ENCODE data around the gene PCGF3.
A peak's percentile ranks its signal among the peaks of the same experiment; 100 is the strongest.

The PCGF3 gene

GRCh38 chr4:785332-786073 lies 79.9 kb downstream of the PCGF3 start:
- no peaks in the 10 kb centered on the region for H3K9me3 ChIP-seq
- DNase-seq (ENCODE audit: low spot score in 2 of 2) = peak in 1 of 2 experiments; percentile 33
- in situ Hi-C loops (cut with MboI; ENCODE audit: low sequenced_read_pairs) = no loop called here
- H3K4me1 ChIP-seq = peaks cover 7% of the 10 kb centered on the region
- H3K4me3 ChIP-seq = no peak overlapping the region
- no peaks in the 10 kb centered on the region for H3K27me3 ChIP-seq (ENCODE audit: low read depth)
- peaks cover 10% of the 10 kb centered on the region for H3K36me3 ChIP-seq (replicated peaks)

GRCh38 chr4:786074-786741 lies 80.6 kb downstream of the PCGF3 start:
- no peak for DNase-seq (ENCODE audit: low spot score in 2 of 2)
- Histone ChIP-seq H3K4me3 (no peak overlapping the region), H3K9me3 (no peaks in the 10 kb centered on the region), H3K36me3 (replicated peaks) (peaks cover 4% of the 10 kb centered on the region; the same call in 1 of the 2 replicates), H3K4me1 (peaks cover 5% of the 10 kb centered on the region), H3K27me3 (ENCODE audit: low read depth) (no peaks in the 10 kb centered on the region)
- in situ Hi-C loops (cut with MboI; ENCODE audit: low sequenced_read_pairs) = no loop called here

DNA sequence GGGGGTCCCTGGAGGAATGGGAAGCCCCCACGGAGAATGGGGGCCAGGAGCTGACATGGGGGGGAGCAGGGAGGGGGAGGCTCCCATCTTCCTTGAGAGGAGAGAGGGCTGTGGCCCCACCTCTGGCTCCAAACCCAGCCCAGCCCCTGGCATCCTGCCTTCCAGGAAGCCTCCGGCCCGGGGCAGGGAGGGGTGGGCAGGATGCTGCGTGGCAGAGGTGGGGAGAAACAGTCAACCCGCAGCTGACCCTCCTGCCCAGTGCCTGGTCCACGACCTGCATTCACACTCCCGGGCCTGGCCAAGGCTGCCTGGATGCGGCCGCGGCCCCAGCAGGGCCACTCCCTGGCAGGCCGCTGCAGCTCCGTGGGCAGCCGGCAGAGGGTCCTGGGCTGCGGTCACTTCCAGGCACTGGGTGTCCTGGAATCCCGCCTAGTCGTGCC lies 81.2 kb downstream of the PCGF3 start:
- Histone ChIP-seq H3K9me3 (no peaks in the 10 kb centered on the region), H3K36me3 (replicated peaks) (no peaks in the 10 kb centered on the region), H3K4me3 (no peak overlapping the region), H3K27me3 (ENCODE audit: low read depth) (no peaks in the 10 kb centered on the region), H3K4me1 (peaks cover 5% of the 10 kb centered on the region)
- DNase-seq (ENCODE audit: low spot score in 2 of 2) = no peak
- in situ Hi-C loops (cut with MboI; ENCODE audit: low sequenced_read_pairs) = no loop called here

GRCh38 chr4:787561-787981 lies 81.9 kb downstream of the PCGF3 start:
- Histone ChIP-seq H3K4me1 (no peaks in the 10 kb centered on the region; the same call in 1 of the 2 replicates), H3K36me3 (replicated peaks) (no peaks in the 10 kb centered on the region), H3K27me3 (ENCODE audit: low read depth) (no peaks in the 10 kb centered on the region), H3K4me3 (no peak overlapping the region), H3K9me3 (no peaks in the 10 kb centered on the region)
- DNase-seq (ENCODE audit: low spot score in 2 of 2) = no peak
- in situ Hi-C loops (cut with MboI; ENCODE audit: low sequenced_read_pairs) = no loop called here

GRCh38 chr4:788006-788635 lies 82.5 kb downstream of the PCGF3 start:
- Histone ChIP-seq H3K4me1 (no peaks in the 10 kb centered on the region), H3K9me3 (no peaks in the 10 kb centered on the region), H3K4me3 (no peak overlapping the region), H3K27me3 (ENCODE audit: low read depth) (no peaks in the 10 kb centered on the region), H3K36me3 (replicated peaks) (no peaks in the 10 kb centered on the region)
- in situ Hi-C loops (cut with MboI; ENCODE audit: low sequenced_read_pairs) = no loop called here
- no peak for DNase-seq (ENCODE audit: low spot score in 2 of 2)

DNA sequence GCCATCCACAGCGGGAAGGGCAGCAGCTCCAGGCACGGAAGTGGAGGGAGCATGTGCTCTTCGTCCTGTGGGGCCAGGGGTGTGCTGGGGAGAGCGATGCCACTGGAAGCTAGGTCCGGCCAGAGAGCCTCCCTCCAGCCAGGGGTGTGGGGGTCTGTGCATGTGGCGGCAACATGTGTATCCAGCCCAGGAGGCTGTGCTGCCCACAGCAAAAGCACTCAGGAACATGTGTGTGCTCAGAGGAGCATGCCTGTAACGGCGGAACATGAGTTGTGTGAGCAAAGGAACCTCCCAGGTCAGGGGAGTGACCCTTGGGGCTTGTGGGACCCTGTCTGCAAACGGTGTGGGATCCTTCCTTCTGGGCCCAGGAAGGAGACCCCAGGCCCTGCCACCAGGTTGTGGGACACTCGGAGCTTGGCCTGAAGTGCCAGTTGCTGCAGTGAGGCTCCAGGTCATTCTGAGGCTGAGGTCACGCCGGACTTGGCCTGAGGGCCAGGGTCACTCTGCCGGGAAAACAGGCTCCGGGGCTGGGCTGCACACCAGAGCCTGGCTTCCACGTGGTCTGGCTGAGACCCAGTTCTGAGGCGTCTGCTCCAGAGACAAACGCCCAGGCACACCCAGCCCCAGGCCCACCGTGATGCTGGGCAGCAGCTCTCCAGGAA lies 83.1 kb downstream of the PCGF3 start:
- DNase-seq (ENCODE audit: low spot score in 2 of 2) = no peak
- H3K4me1 ChIP-seq = no peaks in the 10 kb centered on the region
- in situ Hi-C loops (cut with MboI; ENCODE audit: low sequenced_read_pairs) = no loop called here
- no peak overlapping the region for H3K4me3 ChIP-seq
- H3K27me3 ChIP-seq (ENCODE audit: low read depth) = no peaks in the 10 kb centered on the region
- H3K9me3 ChIP-seq = no peaks in the 10 kb centered on the region
- H3K36me3 ChIP-seq (replicated peaks) = no peaks in the 10 kb centered on the region

DNA sequence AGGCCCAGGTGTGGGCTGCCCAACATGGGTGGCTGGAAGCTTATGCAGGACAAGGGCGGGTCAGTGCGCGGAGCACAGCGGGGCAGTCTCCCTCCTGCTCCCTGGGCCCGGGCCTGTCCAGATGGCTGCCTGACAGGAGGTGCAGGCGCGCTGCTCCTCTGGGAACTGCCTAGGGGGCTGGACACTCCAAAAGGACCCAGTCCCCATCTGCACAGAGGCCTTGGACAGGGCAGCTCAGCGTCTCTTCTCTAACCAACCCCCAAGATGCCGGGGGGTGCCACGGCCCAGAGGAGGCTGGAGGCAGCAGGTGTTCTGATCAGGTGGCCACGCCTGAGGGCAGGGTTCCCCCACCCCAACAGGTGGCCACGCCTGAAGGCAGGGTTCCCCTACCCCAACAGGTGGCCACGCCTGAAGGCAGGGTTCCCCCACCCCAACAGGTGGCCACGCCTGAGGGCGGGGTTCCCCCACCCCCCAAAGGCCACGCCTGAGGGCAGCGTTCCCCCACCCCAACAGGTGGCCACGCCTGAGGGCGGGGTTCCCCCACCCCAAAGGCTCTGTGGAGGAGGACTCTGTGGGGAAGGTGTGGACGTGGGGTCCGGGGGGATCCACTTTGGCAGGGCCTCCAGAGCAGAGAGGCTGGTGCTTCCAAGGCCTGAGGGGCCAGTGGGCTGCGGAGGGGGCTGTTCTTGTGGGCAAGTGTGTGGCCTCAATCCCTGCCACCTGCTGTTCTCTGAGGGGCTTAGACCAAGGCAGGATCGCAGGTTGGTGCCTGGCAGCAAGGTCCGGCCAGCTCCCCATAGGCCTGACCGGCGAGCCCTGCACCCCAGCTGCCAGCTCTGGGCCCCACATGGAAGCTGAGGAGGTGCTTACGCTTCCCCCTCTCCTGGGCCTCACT lies 84.2 kb downstream of the PCGF3 start:
- H3K36me3 ChIP-seq (replicated peaks) = no peaks in the 10 kb centered on the region
- no peaks in the 10 kb centered on the region for H3K9me3 ChIP-seq
- H3K4me1 ChIP-seq = no peaks in the 10 kb centered on the region
- no peak for DNase-seq (ENCODE audit: low spot score in 2 of 2)
- peaks cover 7% of the 10 kb centered on the region; the same call in 1 of the 2 replicates for H3K27me3 ChIP-seq (ENCODE audit: low read depth)
- no peak overlapping the region for H3K4me3 ChIP-seq
- in situ Hi-C loops (cut with MboI; ENCODE audit: low sequenced_read_pairs) = no loop called here

DNA sequence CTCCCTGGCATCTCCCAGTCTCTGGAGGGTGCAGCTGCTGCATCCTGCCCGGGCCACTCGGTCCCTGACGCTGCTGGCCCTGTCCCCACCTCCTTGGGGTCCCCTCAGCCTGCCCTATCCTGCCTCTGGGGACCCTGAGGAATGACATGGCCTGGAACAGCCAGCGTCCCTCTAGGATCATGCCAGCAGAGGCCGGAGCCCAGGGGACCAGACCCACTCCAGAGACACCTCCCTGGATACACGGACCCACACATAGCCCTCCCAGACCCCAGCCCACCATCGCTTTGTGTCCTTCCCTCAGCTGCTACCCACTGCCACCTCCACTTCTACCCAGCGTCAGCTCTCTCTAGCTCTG lies 84.8 kb downstream of the PCGF3 start:
- no peaks in the 10 kb centered on the region for H3K4me1 ChIP-seq
- H3K4me3 ChIP-seq = no peak overlapping the region
- H3K27me3 ChIP-seq (ENCODE audit: low read depth) = peaks cover 11% of the 10 kb centered on the region; the same call in 1 of the 2 replicates
- no peaks in the 10 kb centered on the region for H3K36me3 ChIP-seq (replicated peaks)
- in situ Hi-C loops (cut with MboI; ENCODE audit: low sequenced_read_pairs) = no loop called here
- no peaks in the 10 kb centered on the region for H3K9me3 ChIP-seq
- no peak for DNase-seq (ENCODE audit: low spot score in 2 of 2)

DNA sequence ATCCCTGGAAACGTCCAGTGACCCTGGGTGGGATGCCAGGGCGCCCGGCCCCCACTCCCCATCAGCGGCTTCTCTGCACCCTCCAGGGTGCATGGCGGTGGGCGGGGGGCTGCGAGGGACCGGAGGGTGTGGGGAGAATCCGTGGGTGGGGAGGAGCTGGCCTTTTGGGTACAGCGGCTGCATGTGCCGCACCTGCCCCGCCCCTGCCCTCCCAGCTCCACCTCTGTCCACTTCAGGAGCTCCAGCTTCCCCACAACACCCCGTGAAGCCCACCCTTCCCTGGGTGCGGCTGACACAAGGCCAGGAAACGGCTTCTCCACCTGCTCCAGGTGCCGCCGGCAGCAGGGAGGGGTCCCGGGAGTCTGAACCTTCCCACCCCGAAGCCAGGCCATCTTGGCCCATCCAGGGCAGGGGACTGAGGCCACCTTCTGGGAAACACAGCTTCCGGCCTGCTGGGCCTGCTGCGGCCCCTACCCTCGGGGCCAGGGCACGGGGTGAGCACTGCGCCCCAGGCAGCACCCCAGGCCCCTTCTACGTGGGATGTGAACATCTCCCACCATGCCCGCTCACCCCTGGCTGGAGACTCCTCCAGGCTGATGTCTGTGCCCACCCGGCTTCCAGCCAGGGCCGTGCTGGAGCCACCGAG lies 85.7 kb downstream of the PCGF3 start:
- no peak overlapping the region for H3K4me3 ChIP-seq

GRCh38 chr4:791898-792625 lies 86.4 kb downstream of the PCGF3 start:
- H3K4me3 ChIP-seq = no peak overlapping the region
- in situ Hi-C loops (cut with MboI; ENCODE audit: low sequenced_read_pairs) = no loop called here
- no peaks in the 10 kb centered on the region for H3K9me3 ChIP-seq
- H3K4me1 ChIP-seq = no peaks in the 10 kb centered on the region
- peaks cover 17% of the 10 kb centered on the region; the same call in 1 of the 2 replicates for H3K27me3 ChIP-seq (ENCODE audit: low read depth)
- H3K36me3 ChIP-seq (replicated peaks) = no peaks in the 10 kb centered on the region
- peak in 1 of 2 experiments; percentile 27 for DNase-seq (ENCODE audit: low spot score in 2 of 2)

More for the DNA sequence above, 85.7 kb downstream of the PCGF3 start:
- Histone ChIP-seq H3K4me1 (no peaks in the 10 kb centered on the region), H3K27me3 (ENCODE audit: low read depth) (peaks cover 17% of the 10 kb centered on the region; the same call in 1 of the 2 replicates), H3K36me3 (replicated peaks) (no peaks in the 10 kb centered on the region), H3K9me3 (no peaks in the 10 kb centered on the region)
- in situ Hi-C loops (cut with MboI; ENCODE audit: low sequenced_read_pairs) = no loop called here
- no peak for DNase-seq (ENCODE audit: low spot score in 2 of 2)

DNA sequence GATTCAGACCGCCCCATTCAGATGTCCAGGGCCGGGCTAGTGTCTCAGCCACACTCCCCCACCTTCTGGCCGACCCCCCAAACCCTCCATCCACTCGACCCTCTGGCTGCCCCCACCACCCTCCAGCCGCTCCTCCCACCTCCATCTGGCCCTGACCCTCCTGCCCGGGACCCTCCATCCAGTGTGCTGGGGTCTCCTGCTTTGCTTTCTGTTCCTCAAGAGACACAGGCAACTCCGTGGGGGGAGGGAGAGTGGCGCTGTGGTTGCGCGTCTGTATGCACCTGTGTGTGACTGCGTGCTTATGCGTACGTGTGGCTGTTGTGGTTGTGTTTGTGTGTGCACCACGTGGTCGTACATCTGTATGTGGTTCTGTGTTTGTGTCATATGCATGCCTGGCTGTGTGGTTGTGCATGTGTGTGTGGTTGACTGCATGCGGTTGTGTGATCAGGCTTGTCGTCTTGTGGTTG lies 87.0 kb downstream of the PCGF3 start:
- in situ Hi-C loops (cut with MboI; ENCODE audit: low sequenced_read_pairs) = no loop called here
- no peaks in the 10 kb centered on the region for H3K4me1 ChIP-seq
- no peak overlapping the region for H3K4me3 ChIP-seq
- H3K9me3 ChIP-seq = no peaks in the 10 kb centered on the region
- H3K36me3 ChIP-seq (replicated peaks) = no peaks in the 10 kb centered on the region
- H3K27me3 ChIP-seq (ENCODE audit: low read depth) = peaks cover 17% of the 10 kb centered on the region; the same call in 1 of the 2 replicates
- no peak for DNase-seq (ENCODE audit: low spot score in 2 of 2)

Measured in HAP-1 (cell line).